ENCODE results near the gene THEM4. TPM values are rescaled to one million over a fixed set of nuclear protein-coding genes. Genes with fewer than 3 reads are reported as not detected.

The THEM4 gene
- total and polyA plus RNA-seq, 2 of the 8 experiments (the other 6 are each of a cell fraction or from before 2014, with no cell fraction given) = 9.9 to 11.2 TPM

DNA sequence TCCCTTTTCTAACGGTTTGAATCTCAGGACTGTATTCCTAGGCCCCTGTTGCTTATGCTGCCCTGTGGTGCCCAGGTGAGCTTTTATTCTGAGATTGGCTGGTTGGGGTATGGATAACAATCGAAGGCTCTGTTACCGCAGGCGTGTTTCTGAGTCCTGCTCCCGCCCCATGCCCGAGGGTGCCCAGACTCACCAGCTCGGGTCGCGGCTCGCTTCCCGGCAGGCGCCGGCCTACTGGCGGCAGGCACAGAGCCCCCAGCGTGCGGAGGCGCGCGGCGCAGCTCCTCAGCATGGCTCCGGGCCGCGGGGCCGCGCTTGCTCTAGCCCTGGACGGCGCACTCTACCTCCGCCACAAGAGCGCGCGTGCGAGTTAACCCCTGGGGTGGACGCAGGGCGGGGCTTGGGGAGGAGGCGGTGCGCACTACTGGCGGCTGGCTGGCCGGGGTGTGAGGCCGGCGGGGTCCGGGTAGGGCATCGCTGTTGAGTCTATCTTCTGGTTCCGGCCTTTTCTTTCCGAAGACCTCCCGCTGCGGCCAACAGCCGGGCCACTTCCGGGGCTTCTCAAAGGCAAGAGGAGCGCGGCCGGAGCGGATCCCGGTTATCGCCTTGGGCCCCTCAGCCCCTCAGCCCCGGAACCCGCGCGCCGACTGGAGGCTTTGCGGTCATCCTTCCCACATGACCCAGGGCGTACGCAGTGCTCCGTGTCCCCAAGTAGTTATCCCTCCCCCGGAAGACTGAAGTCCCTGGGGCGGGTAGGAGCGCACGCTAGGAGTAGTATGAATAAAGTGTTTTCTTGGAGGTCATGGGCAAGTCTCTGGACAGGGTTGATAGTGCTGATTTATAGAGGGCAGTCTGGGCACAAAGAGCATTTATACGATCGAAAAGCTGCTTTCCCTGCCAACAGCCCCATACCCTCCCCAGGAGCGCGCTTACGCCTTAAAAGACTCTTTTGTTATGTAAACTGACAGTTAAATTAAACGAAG is at the start of gene THEM4 (continued):
- peak; percentile 56 for TF ChIP-seq CHD2 (IDR thresholded peaks at IDR 0.05; ENCODE audit: low read length)
- peak; percentile 46 to 83; a peak in 1 of 4 replicates for TF ChIP-seq SIN3A (conservative IDR thresholded peaks at IDR 0.05 in 1 of 2, IDR thresholded peaks at IDR 0.05 in 1 of 2; ENCODE audit: low read depth in 1 of 2, low read length in 2 of 2)
- 0 out of 2 replicates have a peak, but pooled peaks have one; percentile 7 for TF ChIP-seq TCF12 (IDR thresholded peaks at IDR 0.05; ENCODE audit: low read depth, low read length)
- TF ChIP-seq PHF8 (conservative IDR thresholded peaks at IDR 0.05; ENCODE audit: low read depth, low read length) = peak; percentile 67
- TF ChIP-seq HDAC6 (IDR thresholded peaks at IDR 0.05; ENCODE audit: low read depth, low read length) = no peak
